Heart left ventricle (tissue), 13 donors: ENCODE results near the gene OGFRL1.

Source experiments
- CTCF ChIP-seq, 12 donors: fragments of 200-600 bp; sonication (generic) in 4 of 12; IDR thresholded peaks; one replicate each; pipeline versions ENCODE4 v1.5.0 to v1.8.0; 2018 to 2022; ENCODE audit warnings: antibody characterized with exemption in 12 of 12, mild to moderate bottlenecking in 5 of 12
- POLR2A ChIP-seq, 2 donors: fragments of 450-650 bp; IDR thresholded peaks; one replicate each; pipeline ENCODE4 v1.6.1; 2017; ENCODE audit warnings: antibody characterized with exemption in 2 of 2, mild to moderate bottlenecking in 2 of 2, moderate library complexity in 2 of 2
- donor health status: ischemic (EF 13 %, LVEDD 7.1; RV severe dilation, severe dysfunction).
- donor health status: DM: no; HTN: yes; CAD: no.
- donor health status: DM: no; HTN: no; CAD: no.
- donor health status: ischemic (EF 25% LVEDD 6.9; RV normal size, moderate dysfunction).
- donor health status: ischemic (EF 25% LVEDD 5.7; RV mildly dilated, moderate dysfunction).
- donor health status: ischemic (EF 35%, LVEDD 5.7; RV mildly dilated, moderate dysfunction).
- donor health status: nonischemic (EF 11% LVEDD 7.7; RV severe dilation, severe dysfunction).
- donor health status: DM: yes; HTN: yes; CAD: no.
- donor health status: PGD.
- donor health status: ischemic (EF 29% LVEDD 5.4; RV normal size, mild dysfunction).
- donor health status: nonischemic (EF 23%, LVEDD 6.1; RV moderate dilation, normal function).

DNA sequence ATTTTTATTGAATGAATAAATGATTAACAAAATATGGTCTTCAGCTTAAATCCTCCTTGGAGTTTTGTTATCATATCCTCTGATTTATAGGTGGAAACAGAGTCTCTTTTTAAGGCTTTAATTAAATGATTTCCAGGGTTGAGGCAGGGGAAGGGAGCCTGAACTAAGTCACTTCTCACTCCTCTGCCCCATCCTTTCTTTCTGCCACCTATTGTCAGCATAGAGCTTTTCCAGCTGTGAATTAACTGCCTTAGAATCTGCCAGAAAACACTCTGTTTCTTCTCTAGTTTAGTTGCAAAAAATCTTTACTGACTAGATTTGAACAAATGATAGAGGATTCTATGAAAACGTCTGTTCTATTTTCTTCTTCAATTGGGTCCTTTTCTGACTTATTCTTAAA lies 9.8 kb downstream of the OGFRL1 start:
- TF ChIP-seq CTCF (IDR thresholded peaks at IDR 0.05), result no peak
- no peak for TF ChIP-seq POLR2A (IDR thresholded peaks at IDR 0.05)
